Osteocyte (in vitro differentiated cells): Measurements from ENCODE around the gene DOK1. TPM values are rescaled to one million over a fixed set of nuclear protein-coding genes. Genes with fewer than 3 reads are reported as not detected.

ENCODE experiments used
- DNase-seq: peaks from one replicate; pipeline ENCODE4 v3.0.0; 2021; ENCODE audit warnings: mixed read lengths; ENCODE audit not compliant: unreplicated experiment; ENCODE audit errors: extremely low spot score
- H3K27ac Mint-ChIP-seq: one replicate; pipeline ENCODE4 v1.8.0; 2021; ENCODE audit warnings: mild to moderate bottlenecking, mixed read lengths; ENCODE audit not compliant: unreplicated experiment
- H3K27me3 Mint-ChIP-seq: one replicate; pipeline ENCODE4 v1.8.0; 2021; ENCODE audit warnings: mixed read lengths; ENCODE audit not compliant: unreplicated experiment
- H3K36me3 Mint-ChIP-seq: one replicate; pipeline ENCODE4 v1.8.0; 2021; ENCODE audit warnings: mixed read lengths; ENCODE audit not compliant: unreplicated experiment
- H3K4me1 Mint-ChIP-seq: one replicate; pipeline ENCODE4 v1.8.0; 2021; ENCODE audit warnings: mixed read lengths; ENCODE audit not compliant: unreplicated experiment
- H3K4me3 Mint-ChIP-seq: one replicate; pipeline ENCODE4 v1.8.0; 2021; ENCODE audit warnings: mild to moderate bottlenecking, moderate library complexity, mixed read lengths; ENCODE audit not compliant: unreplicated experiment
- H3K9me3 Mint-ChIP-seq: one replicate; pipeline ENCODE4 v1.8.0; 2021; ENCODE audit warnings: mixed read lengths; ENCODE audit not compliant: unreplicated experiment
- CTCF ChIP-seq: fragments of 200-600 bp; sonication (generic); IDR thresholded peaks from 2 replicates; pipeline ENCODE4 v1.5.0; 2021; ENCODE audit warnings: antibody characterized with exemption, mild to moderate bottlenecking, moderate library complexity
- total RNA-seq: library from RNA; stranded (reverse); gene quantifications from 2 replicates; pipeline ENCODE4 v1.2.1, GENCODE V29; 2021

DOK1 gene
- total RNA-seq, 1 donor from 2014 or later, result 17.7 TPM

DNA sequence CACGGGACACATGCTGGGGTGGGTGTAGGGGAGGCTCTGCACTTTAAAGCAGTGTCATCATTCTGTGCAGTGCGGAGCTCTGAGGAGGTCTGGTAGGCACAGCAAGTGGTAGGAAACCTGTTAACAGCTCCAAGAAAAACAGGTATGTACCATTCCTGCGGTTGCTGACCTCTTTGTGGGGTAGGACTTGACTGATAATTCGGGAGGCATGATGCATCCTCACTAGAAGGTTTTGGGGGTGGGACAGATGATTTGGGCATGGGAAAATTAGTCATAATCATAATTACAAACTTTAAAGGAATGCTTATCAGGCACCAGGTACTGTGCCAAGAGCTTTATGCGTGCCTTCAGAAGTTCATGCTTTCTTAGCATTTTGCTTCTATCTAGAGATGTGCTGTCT is 9.7 kb downstream of the DOK1 start:
- no peak for TF ChIP-seq CTCF
- Mint-ChIP-seq H3K27me3 (no peaks in the 10 kb centered on the region), H3K9me3 (no peaks in the 10 kb centered on the region), H3K27ac (peak overlapping the region; percentile 40), H3K4me1 (peaks cover 45% of the 10 kb centered on the region), H3K36me3 (no peaks in the 10 kb centered on the region), H3K4me3 (no peak overlapping the region)
- no peak for DNase-seq

GRCh38 chr2:74566076-74566753 is 11.7 kb downstream of the DOK1 start:
- no peak for DNase-seq
- Mint-ChIP-seq H3K4me1 (peaks cover 45% of the 10 kb centered on the region), H3K4me3 (no peak overlapping the region), H3K36me3 (no peaks in the 10 kb centered on the region), H3K9me3 (no peaks in the 10 kb centered on the region), H3K27me3 (no peaks in the 10 kb centered on the region), H3K27ac (peak overlapping the region; percentile 64)
- no peak for TF ChIP-seq CTCF

DNA sequence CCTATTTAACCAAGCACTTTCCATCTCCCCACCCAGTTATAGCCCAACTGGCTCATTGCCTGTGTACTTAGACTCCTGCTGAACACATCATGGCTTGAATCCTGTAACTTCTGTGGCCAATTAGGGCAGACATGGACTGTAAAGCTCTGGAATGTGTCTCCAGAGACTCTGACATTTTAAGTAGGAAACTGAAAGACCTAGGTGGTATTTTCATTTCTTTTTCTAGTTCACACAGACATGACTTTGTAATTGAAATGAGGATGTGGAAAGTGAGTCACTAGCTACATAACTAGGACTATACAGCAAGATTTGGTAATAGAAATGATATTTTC is 12.2 kb downstream of the DOK1 start:
- no peaks in the 10 kb centered on the region for H3K9me3 Mint-ChIP-seq
- no peaks in the 10 kb centered on the region for H3K27me3 Mint-ChIP-seq
- TF ChIP-seq CTCF, result no peak
- H3K27ac Mint-ChIP-seq, result peak overlapping the region; percentile 64
- DNase-seq, result no peak
- peaks cover 45% of the 10 kb centered on the region for H3K4me1 Mint-ChIP-seq
- H3K36me3 Mint-ChIP-seq, result no peaks in the 10 kb centered on the region
- no peak overlapping the region for H3K4me3 Mint-ChIP-seq

DNA sequence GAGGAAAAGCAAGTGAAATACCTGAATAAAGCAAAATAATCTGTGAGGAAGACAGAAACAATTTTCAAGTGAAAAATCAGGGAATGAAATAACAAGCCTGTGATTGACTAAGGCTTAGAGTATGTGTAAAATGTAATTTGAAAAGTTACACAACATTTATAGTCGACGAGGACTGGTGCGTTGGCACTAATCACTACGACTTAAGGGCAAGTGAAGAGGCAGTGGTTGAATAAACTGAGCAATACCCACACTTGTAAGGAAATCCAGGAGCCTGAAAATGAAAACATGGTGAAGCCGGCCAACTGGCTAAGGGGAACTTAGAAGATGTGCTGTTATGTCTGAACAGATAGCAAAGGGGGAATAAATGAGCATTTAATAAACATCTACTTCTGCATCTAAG is 13.4 kb downstream of the DOK1 start:
- H3K27me3 Mint-ChIP-seq, result no peaks in the 10 kb centered on the region
- no peak for DNase-seq
- H3K36me3 Mint-ChIP-seq, result no peaks in the 10 kb centered on the region
- no peaks in the 10 kb centered on the region for H3K9me3 Mint-ChIP-seq
- peaks cover 43% of the 10 kb centered on the region for H3K4me1 Mint-ChIP-seq
- peak overlapping the region; percentile 64 for H3K27ac Mint-ChIP-seq
- no peak overlapping the region for H3K4me3 Mint-ChIP-seq
- no peak for TF ChIP-seq CTCF

DNA sequence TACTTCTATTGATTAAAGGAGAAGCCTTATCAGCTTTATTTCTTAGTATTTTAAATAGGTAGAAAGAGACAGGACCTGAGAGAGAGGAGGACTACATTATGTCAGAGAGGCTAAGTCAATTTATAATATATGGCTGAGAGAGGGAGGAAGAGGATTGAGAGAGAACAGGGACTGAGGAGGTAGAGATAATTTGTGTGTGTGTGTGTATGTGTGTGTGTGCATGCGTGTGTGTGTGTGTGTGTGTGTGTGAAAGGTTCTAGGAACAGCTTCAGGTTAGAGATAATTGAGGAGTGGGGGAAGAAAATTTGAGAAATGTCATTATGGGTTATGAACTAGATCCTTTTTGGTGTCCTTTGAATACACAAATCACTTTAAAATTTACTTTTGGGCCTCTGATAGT is 15.2 kb downstream of the DOK1 start:
- no peaks in the 10 kb centered on the region for H3K36me3 Mint-ChIP-seq
- H3K9me3 Mint-ChIP-seq, result peaks cover 3% of the 10 kb centered on the region
- no peak overlapping the region for H3K27ac Mint-ChIP-seq
- H3K4me1 Mint-ChIP-seq, result peaks cover 46% of the 10 kb centered on the region
- no peak for DNase-seq
- H3K4me3 Mint-ChIP-seq, result no peak overlapping the region
- no peaks in the 10 kb centered on the region for H3K27me3 Mint-ChIP-seq
- TF ChIP-seq CTCF, result no peak
